Smooth muscle cell (in vitro differentiated cells): ENCODE data around the gene RAD51B. TPM values are rescaled to one million over a fixed set of nuclear protein-coding genes. Genes with fewer than 3 reads are reported as not detected.
A peak's percentile ranks its signal among the peaks of the same experiment; 100 is the strongest.
"Not testable (repeated sequence)": the region's sequence is repeated elsewhere in the genome, so short reads cannot be mapped to it uniquely, and the experiment has no call there.

ENCODE experiments used
- DNase-seq: peaks from one replicate; lab custom pipeline; 2025; ENCODE audit not compliant: unreplicated experiment; lab: John Stamatoyannopoulos, UW
- H2AFZ ChIP-seq: fragments of 200-600 bp; sonication (generic); 2 replicates; pipeline ENCODE4 v1.6.0; 2016; ENCODE audit warnings: antibody characterized with exemption, low read depth, mild to moderate bottlenecking
- H3F3A ChIP-seq: fragments of 200-600 bp; sonication (generic); 2 replicates; pipeline ENCODE4 v1.6.0; 2017; ENCODE audit warnings: antibody characterized with exemption, low read depth
- H3K27ac ChIP-seq: fragments of 200-600 bp; sonication (generic); 2 replicates; pipeline ENCODE4 v1.5.1; 2016; ENCODE audit warnings: low read depth, mild to moderate bottlenecking
- H3K27me3 ChIP-seq: fragments of 200-600 bp; sonication (generic); 2 replicates; pipeline ENCODE4 v1.6.1; 2016; ENCODE audit warnings: low read depth, mild to moderate bottlenecking
- H3K36me3 ChIP-seq: fragments of 200-600 bp; sonication (generic); 2 replicates; pipeline ENCODE4 v1.5.1; 2016; ENCODE audit warnings: low read depth
- H3K4me1 ChIP-seq: fragments of 200-600 bp; sonication (generic); 2 replicates; pipeline ENCODE4 v1.5.1; 2016; ENCODE audit warnings: low read depth
- H3K4me2 ChIP-seq: fragments of 200-600 bp; sonication (generic); 2 replicates; pipeline ENCODE4 v1.6.0; 2016; ENCODE audit warnings: mild to moderate bottlenecking
- H3K4me3 ChIP-seq: fragments of 200-600 bp; sonication (generic); 2 replicates; pipeline ENCODE4 v1.5.1; 2016; ENCODE audit warnings: mild to moderate bottlenecking
- H3K79me2 ChIP-seq: fragments of 200-600 bp; sonication (generic); 2 replicates; pipeline ENCODE4 v1.6.0; 2016; ENCODE audit warnings: low read depth, mild to moderate bottlenecking
- H3K9ac ChIP-seq: fragments of 200-600 bp; sonication (generic); 2 replicates; pipeline ENCODE4 v1.6.0; 2016; ENCODE audit warnings: low read depth
- H3K9me3 ChIP-seq: fragments of 200-600 bp; sonication (generic); replicated peaks from 2 replicates; pipeline ENCODE4 v1.5.1; 2016; ENCODE audit warnings: low read depth
- H4K20me1 ChIP-seq: fragments of 200-600 bp; sonication (generic); 2 replicates; pipeline ENCODE4 v1.6.0; 2016; ENCODE audit warnings: low read depth
- WGBS: methylation state at CpG from one replicate; pipeline ENCODE4 v1.1.7; 2016; ENCODE audit warnings: low lambda C conversion rate; 5-methylcytosine and 5-hydroxymethylcytosine counted together
- polyA plus RNA-seq: library from polyadenylated mRNA; unstranded; fragments of >200 nt; fragmentation: Nextera tagmentation; extraction: Ambion mirVana; gene quantifications from 2 replicates; pipeline ENCODE4 v1.2.1, GENCODE V29; 2016
- total RNA-seq: library from RNA; depleted of rRNA; stranded (reverse); fragments of >200 nt; gene quantifications from 2 replicates; pipeline ENCODE4 v1.2.3, GENCODE V29; 2014
- TF ChIP-seq, protein P1 (sequence below): fragments of 200-600 bp; sonication (generic); IDR thresholded peaks from 2 replicates; pipeline ENCODE4 v1.5.1; 2017; ENCODE audit warnings: borderline replicate concordance, mild to moderate bottlenecking, antibody characterized with exemption; ENCODE audit not compliant: insufficient read depth, poor library complexity, severe bottlenecking

RAD51B gene
- total and polyA plus RNA-seq, 2 experiments from 2014 or later: 4.6 to 5.3 TPM

- Histone ChIP-seq H3K9me3 (no peaks in the 10 kb centered on the region), H3K9ac (no peak overlapping the region), H3K4me2 (no peak overlapping the region), H3K27me3 (no peaks in the 10 kb centered on the region), H3K27ac (no peak overlapping the region), H3K36me3 (no peaks in the 10 kb centered on the region), H4K20me1 (no peaks in the 10 kb centered on the region), H2AFZ (no peak overlapping the region), H3K4me3 (no peak overlapping the region), H3F3A (peaks cover 4% of the 10 kb centered on the region), H3K4me1 (peaks cover 40% of the 10 kb centered on the region), H3K79me2 (no peaks in the 10 kb centered on the region)
- WGBS: 36% methylated on average over 2 of the region's 2 CpGs
- no peak for DNase-seq
- TF ChIP-seq, protein P1, sequence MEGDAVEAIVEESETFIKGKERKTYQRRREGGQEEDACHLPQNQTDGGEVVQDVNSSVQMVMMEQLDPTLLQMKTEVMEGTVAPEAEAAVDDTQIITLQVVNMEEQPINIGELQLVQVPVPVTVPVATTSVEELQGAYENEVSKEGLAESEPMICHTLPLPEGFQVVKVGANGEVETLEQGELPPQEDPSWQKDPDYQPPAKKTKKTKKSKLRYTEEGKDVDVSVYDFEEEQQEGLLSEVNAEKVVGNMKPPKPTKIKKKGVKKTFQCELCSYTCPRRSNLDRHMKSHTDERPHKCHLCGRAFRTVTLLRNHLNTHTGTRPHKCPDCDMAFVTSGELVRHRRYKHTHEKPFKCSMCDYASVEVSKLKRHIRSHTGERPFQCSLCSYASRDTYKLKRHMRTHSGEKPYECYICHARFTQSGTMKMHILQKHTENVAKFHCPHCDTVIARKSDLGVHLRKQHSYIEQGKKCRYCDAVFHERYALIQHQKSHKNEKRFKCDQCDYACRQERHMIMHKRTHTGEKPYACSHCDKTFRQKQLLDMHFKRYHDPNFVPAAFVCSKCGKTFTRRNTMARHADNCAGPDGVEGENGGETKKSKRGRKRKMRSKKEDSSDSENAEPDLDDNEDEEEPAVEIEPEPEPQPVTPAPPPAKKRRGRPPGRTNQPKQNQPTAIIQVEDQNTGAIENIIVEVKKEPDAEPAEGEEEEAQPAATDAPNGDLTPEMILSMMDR: no peak
These were observed 223.1 kb downstream of the RAD51B start for GRCh38 chr14:68042586-68043210.

DNA sequence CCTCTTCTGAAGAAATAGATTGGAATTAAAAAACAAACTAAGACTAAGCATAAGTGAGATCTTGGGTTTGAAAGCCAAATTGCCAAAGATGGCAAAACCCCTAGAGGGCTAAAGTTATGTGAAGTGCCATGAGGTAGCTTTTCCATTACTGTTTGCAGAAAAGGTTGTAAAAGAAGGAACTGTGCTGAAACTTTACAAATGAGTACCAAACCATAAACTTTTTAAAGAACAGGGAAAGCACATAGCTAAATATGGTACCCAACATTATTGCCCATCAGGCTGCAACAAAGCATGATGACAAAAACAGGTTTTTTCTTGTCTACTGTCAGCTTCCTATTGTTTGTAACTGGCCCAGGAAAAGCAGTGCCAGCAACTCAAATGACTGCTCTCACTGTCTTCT, 224.2 kb downstream of the RAD51B start:
- H3F3A ChIP-seq: no peaks in the 10 kb centered on the region
- H3K4me2 ChIP-seq: no peak overlapping the region
- H3K4me1 ChIP-seq: peaks cover 36% of the 10 kb centered on the region
- no peak for DNase-seq
- H3K27me3 ChIP-seq: no peaks in the 10 kb centered on the region
- no peak overlapping the region for H3K9ac ChIP-seq
- no peaks in the 10 kb centered on the region for H4K20me1 ChIP-seq
- H3K4me3 ChIP-seq: no peak overlapping the region
- no peaks in the 10 kb centered on the region for H3K9me3 ChIP-seq
- H3K27ac ChIP-seq: peak overlapping the region; percentile 8
- no peaks in the 10 kb centered on the region for H3K79me2 ChIP-seq
- no peaks in the 10 kb centered on the region for H3K36me3 ChIP-seq
- no peak overlapping the region for H2AFZ ChIP-seq
- TF ChIP-seq, protein P1: no peak

GRCh38 chr14:68047906-68048305, 228.3 kb downstream of the RAD51B start:
- Histone ChIP-seq H3K9ac (no peak overlapping the region), H3K36me3 (no peaks in the 10 kb centered on the region), H3K4me2 (peak overlapping the region; percentile 0), H3K27me3 (no peaks in the 10 kb centered on the region), H3K9me3 (no peaks in the 10 kb centered on the region), H3K4me1 (peaks cover 19% of the 10 kb centered on the region), H3K27ac (no peak overlapping the region), H3K4me3 (no peak overlapping the region), H3F3A (no peaks in the 10 kb centered on the region), H3K79me2 (no peaks in the 10 kb centered on the region), H2AFZ (no peak overlapping the region), H4K20me1 (no peaks in the 10 kb centered on the region)
- TF ChIP-seq, protein P1: no peak
- WGBS: 66% methylated on average over 6 of the region's 6 CpGs
- DNase-seq: no peak

DNA sequence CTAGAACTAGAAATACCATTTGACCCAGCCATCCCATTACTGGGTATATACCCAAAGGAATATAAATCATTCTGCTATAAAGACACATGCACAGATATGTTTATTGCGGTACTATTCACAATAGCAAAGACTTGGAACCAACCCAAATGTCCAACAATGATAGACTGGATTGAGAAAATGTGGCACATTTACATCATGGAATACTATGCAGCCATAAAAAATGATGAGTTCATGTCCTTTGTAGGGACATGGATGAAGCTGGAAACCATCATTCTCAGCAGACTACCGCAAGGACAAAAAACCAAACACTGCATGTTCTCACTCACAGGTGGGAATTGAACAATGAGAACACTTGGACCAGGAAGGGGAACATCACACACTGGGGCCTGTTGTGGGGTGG, 229.2 kb downstream of the RAD51B start:
- not testable (repeated sequence) for H3K4me2 ChIP-seq, H3K9ac ChIP-seq, H3K27me3 ChIP-seq, H3F3A ChIP-seq, DNase-seq, H3K4me3 ChIP-seq, H3K9me3 ChIP-seq, H3K36me3 ChIP-seq, H4K20me1 ChIP-seq, H3K4me1 ChIP-seq, H3K79me2 ChIP-seq, H3K27ac ChIP-seq, H2AFZ ChIP-seq
- WGBS: 92% methylated on average over 2 of the region's 2 CpGs
